Measurements from ENCODE around the gene NUDT3. TPM values are rescaled to one million over a fixed set of nuclear protein-coding genes. Genes with fewer than 3 reads are reported as not detected.
A peak's percentile ranks its signal among the peaks of the same experiment; 100 is the strongest.

Gene NUDT3
- total RNA-seq, 4 donors from 2014 or later: 40.0 to 71.9 (median 50.6) TPM

DNA sequence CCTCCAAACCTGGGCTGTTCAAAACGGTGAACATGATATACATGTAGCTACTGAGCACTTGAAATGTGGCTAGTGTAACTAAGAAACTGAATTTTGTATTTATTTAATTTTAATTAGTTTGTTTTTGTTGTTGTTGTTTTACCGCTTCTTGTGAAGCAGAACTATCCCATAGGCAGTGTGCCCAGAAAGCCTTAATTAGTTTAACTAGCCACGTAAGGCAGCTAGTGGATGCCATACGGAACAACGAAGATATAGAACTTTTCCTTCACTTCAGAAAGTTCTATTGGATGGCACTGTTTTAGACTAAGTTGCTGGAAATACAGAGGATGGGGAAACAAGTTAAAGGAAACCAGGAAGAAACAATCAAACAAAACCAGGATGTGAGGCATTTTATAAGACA, 70.6 kb downstream of the NUDT3 start:
- no peak overlapping the region for H3K4me3 ChIP-seq
- TF ChIP-seq POLR2A (IDR thresholded peaks at IDR 0.05): no peak
- TF ChIP-seq, protein P1, sequence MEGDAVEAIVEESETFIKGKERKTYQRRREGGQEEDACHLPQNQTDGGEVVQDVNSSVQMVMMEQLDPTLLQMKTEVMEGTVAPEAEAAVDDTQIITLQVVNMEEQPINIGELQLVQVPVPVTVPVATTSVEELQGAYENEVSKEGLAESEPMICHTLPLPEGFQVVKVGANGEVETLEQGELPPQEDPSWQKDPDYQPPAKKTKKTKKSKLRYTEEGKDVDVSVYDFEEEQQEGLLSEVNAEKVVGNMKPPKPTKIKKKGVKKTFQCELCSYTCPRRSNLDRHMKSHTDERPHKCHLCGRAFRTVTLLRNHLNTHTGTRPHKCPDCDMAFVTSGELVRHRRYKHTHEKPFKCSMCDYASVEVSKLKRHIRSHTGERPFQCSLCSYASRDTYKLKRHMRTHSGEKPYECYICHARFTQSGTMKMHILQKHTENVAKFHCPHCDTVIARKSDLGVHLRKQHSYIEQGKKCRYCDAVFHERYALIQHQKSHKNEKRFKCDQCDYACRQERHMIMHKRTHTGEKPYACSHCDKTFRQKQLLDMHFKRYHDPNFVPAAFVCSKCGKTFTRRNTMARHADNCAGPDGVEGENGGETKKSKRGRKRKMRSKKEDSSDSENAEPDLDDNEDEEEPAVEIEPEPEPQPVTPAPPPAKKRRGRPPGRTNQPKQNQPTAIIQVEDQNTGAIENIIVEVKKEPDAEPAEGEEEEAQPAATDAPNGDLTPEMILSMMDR (IDR thresholded peaks at IDR 0.05 in 4 of 5, conservative IDR thresholded peaks at IDR 0.05 in 1 of 5): no peak
- no peaks in the 10 kb centered on the region for H3K36me3 ChIP-seq
- no peak for ATAC-seq
- DNase-seq: no peak
- peak overlapping the region in 2 of 4 donors; percentile 32 to 57 for H3K27ac ChIP-seq
- in situ Hi-C loops (cut with MboI; ENCODE audit: low sequenced_read_pairs in 4 of 4) (no loop called here), intact Hi-C loops (cut with DNase I; ENCODE audit: low total_unique reads) (no loop called here)
- H3K4me1 ChIP-seq: peaks cover 52 to 66% of the 10 kb centered on the region in 2 donors
- H3K27me3 ChIP-seq: no peaks in the 10 kb centered on the region
- no peaks in the 10 kb centered on the region for H3K9me3 ChIP-seq

DNA sequence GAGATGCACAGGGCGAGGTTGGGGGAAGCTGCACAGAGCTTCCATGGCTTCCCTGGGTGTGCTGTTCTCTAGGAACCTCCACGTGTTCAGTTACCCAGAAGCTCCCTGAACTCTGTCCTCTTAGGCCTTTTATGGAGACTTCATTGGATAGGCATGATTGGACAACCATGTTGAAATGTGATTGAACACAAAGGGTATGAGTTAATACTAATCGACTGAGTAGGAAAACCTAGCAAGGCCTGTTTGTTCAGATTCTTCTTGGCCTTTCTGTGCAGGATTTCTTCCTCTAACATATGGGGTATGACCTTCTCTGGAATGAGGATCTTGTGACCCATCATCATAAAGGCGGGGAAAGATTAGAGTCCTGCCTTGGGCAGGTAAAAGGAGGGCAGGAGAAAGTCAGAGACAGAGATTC, 73.0 kb downstream of the NUDT3 start:
- H3K4me3 ChIP-seq: no peak overlapping the region
- H3K27me3 ChIP-seq: no peaks in the 10 kb centered on the region
- TF ChIP-seq, protein P1 (IDR thresholded peaks at IDR 0.05 in 4 of 5, conservative IDR thresholded peaks at IDR 0.05 in 1 of 5): no peak
- TF ChIP-seq POLR2A (IDR thresholded peaks at IDR 0.05): no peak
- H3K36me3 ChIP-seq: no peaks in the 10 kb centered on the region
- H3K9me3 ChIP-seq: no peaks in the 10 kb centered on the region
- intact Hi-C loops (cut with DNase I; ENCODE audit: low total_unique reads): no loop called here
- ATAC-seq (no peak), DNase-seq (no peak)
- H3K4me1 ChIP-seq: peaks cover 52 to 66% of the 10 kb centered on the region in 2 donors
- peak overlapping the region; percentile 53 to 70 (median 58) for H3K27ac ChIP-seq
- in situ Hi-C loops (cut with MboI; ENCODE audit: low sequenced_read_pairs in 4 of 4): no loop called here

DNA sequence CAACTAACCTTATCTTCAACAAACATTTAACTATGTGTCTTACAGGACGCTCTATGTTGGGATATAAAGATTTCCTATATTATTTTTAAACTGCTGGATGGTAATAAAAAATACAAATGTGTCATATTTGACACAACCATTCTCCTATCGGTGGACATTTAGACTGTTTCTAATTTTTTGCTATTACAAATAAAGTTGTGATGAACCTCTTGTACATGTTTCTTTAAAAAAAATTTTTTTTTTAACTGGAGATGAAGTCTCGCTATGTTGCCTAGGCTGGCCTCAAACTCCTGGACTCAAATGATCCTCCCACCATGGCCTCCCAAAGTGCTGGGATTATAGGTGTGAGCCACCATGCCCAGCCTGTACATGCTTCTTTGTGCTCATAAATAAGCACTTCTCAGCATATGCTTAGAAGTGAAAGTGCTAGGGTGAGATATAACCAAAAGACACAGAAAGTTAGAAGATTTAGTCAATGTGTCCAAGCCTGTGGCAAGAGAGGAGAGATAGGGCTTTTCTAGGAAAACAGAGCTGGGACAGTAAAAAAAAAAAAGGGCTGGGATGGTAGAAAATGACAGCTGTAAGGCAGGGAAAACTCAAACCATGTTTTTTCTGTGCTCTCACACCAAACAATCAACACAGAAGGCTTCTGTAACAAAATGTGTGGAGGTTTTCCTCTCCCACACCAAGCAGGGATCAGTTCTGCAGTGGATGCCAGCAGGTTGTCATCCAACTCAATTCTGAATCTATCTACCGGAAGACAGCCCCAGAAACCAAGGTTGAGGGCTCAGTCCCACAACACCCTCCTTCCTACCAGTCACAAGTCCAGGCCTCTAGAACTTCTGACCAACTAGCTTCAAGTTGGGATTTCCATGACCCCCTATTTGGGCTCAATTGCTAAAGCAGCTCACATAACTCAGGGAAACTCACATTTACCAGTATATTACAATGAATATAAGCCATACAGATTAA, 73.7 kb downstream of the NUDT3 start:
- ATAC-seq: no peak
- peaks cover 52 to 59% of the 10 kb centered on the region in 2 donors for H3K4me1 ChIP-seq
- H3K27ac ChIP-seq: peak overlapping the region; percentile 53 to 70 (median 58)
- DNase-seq: no peak
- H3K4me3 ChIP-seq: no peak overlapping the region
- H3K9me3 ChIP-seq: no peaks in the 10 kb centered on the region
- in situ Hi-C loops (cut with MboI; ENCODE audit: low sequenced_read_pairs in 4 of 4): no loop called here
- H3K36me3 ChIP-seq: no peaks in the 10 kb centered on the region
- intact Hi-C loops (cut with DNase I; ENCODE audit: low total_unique reads): no loop called here
- H3K27me3 ChIP-seq: no peaks in the 10 kb centered on the region
- no peak for TF ChIP-seq POLR2A (IDR thresholded peaks at IDR 0.05)
- TF ChIP-seq, protein P1 (IDR thresholded peaks at IDR 0.05 in 4 of 5, conservative IDR thresholded peaks at IDR 0.05 in 1 of 5): no peak

DNA sequence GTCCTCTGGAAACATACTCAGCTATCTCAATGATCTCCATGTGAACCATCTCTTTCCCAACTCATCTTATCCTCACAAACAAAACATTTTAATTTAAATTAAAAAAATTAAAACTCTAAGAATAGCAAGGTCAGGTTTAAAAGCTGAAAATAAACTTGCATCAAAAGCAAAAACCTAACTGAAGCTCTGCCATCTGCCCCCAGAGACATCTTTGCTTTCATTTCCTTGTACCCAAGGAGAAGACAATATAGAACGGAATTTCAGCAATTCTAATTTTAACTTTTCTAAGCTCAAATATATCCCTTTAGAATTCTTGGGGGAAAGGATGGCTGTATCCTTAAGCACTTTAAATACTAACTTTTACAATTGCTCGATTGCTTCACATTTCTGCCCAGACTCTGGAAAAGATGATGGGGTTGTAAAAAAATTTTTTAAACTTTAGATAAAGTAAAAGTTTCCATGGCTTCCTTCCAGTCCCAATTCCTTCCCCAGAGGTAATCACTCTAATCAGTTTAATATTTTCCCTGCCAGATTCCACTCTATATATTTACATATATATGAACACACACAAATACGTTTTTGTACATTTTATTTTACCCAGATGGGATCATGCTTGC, 74.5 kb downstream of the NUDT3 start:
- peak overlapping the region; percentile 53 to 70 (median 58) for H3K27ac ChIP-seq
- ATAC-seq: no peak
- TF ChIP-seq, protein P1 (IDR thresholded peaks at IDR 0.05 in 4 of 5, conservative IDR thresholded peaks at IDR 0.05 in 1 of 5): no peak
- TF ChIP-seq POLR2A (IDR thresholded peaks at IDR 0.05): no peak
- no peaks in the 10 kb centered on the region for H3K27me3 ChIP-seq
- H3K36me3 ChIP-seq: no peaks in the 10 kb centered on the region
- intact Hi-C loops (cut with DNase I; ENCODE audit: low total_unique reads) (no loop called here), in situ Hi-C loops (cut with MboI; ENCODE audit: low sequenced_read_pairs in 4 of 4) (no loop called here)
- peaks cover 53 to 57% of the 10 kb centered on the region in 2 donors for H3K4me1 ChIP-seq
- H3K9me3 ChIP-seq: no peaks in the 10 kb centered on the region
- no peak overlapping the region for H3K4me3 ChIP-seq
- no peak for DNase-seq

Measured in gastrocnemius medialis (tissue), 4 donors.